MM.1S (cell line): Measurements from ENCODE around the gene EID3.

Experiments used
- DNase-seq: peaks from one replicate; pipeline ENCODE4 v3.0.0-alpha.2; 2015
- H2AFZ ChIP-seq: fragments of 300-600 bp; sonication (generic); 2 replicates; pipeline ENCODE4 v1.6.0; 2016; ENCODE audit warnings: antibody characterized with exemption, low read length
- H3F3A ChIP-seq: fragments of 300-600 bp; sonication (generic); 2 replicates; pipeline ENCODE4 v1.6.1; 2016; ENCODE audit warnings: mild to moderate bottlenecking, antibody characterized with exemption, low read length, moderate library complexity, mixed read lengths; ENCODE audit not compliant: insufficient read depth
- H3K27ac ChIP-seq: fragments of 300-600 bp; sonication (generic); 2 replicates; pipeline ENCODE4 v1.5.1; 2016; ENCODE audit warnings: mild to moderate bottlenecking, low read length
- H3K27me3 ChIP-seq: fragments of 300-600 bp; sonication (generic); replicated peaks from 2 replicates; pipeline ENCODE4 v1.6.0; 2016; ENCODE audit warnings: low read length; ENCODE audit not compliant: insufficient read depth
- H3K36me3 ChIP-seq: fragments of 300-600 bp; sonication (generic); replicated peaks from 2 replicates; pipeline ENCODE4 v1.6.1; 2016; ENCODE audit warnings: mild to moderate bottlenecking, low read length, mixed read lengths; ENCODE audit not compliant: insufficient read depth
- H3K4me1 ChIP-seq: fragments of 300-600 bp; sonication (generic); 2 replicates; pipeline ENCODE4 v1.6.1; 2016; ENCODE audit warnings: low read length, mixed read lengths
- H3K4me2 ChIP-seq: fragments of 300-600 bp; sonication (generic); 2 replicates; pipeline ENCODE4 v1.6.0; 2016; ENCODE audit warnings: low read depth, low read length
- H3K4me3 ChIP-seq: fragments of 300-600 bp; sonication (generic); 2 replicates; pipeline ENCODE4 v1.5.1; 2016; ENCODE audit warnings: low read length, mixed read lengths
- H3K79me2 ChIP-seq: fragments of 300-600 bp; sonication (generic); 2 replicates; pipeline ENCODE4 v1.6.1; 2016; ENCODE audit warnings: mixed run types, low read length, mixed read lengths
- H3K9ac ChIP-seq: fragments of 300-600 bp; sonication (generic); 2 replicates; pipeline ENCODE4 v1.6.1; 2016; ENCODE audit warnings: low read length, mixed read lengths
- H3K9me2 ChIP-seq: fragments of 300-600 bp; sonication (generic); replicated peaks from 2 replicates; pipeline ENCODE4 v1.6.1; 2016; ENCODE audit warnings: mild to moderate bottlenecking, low read length, mixed read lengths; ENCODE audit not compliant: insufficient read depth
- H3K9me3 ChIP-seq: fragments of 300-600 bp; sonication (generic); replicated peaks from 2 replicates; pipeline ENCODE4 v1.6.1; 2016; ENCODE audit warnings: mild to moderate bottlenecking, low read length, mixed read lengths; ENCODE audit not compliant: insufficient read depth
- H4K20me1 ChIP-seq: fragments of 300-600 bp; sonication (generic); 2 replicates; pipeline ENCODE4 v1.6.1; 2016; ENCODE audit warnings: mild to moderate bottlenecking, low read length, moderate library complexity, mixed read lengths; ENCODE audit not compliant: insufficient read depth
- CTCF ChIP-seq: fragments of 300-600 bp; sonication (generic); IDR thresholded peaks from 2 replicates; pipeline ENCODE4 v1.5.1; 2016; ENCODE audit warnings: antibody characterized with exemption, low read length, mixed read lengths
- EZH2 ChIP-seq: fragments of 300-600 bp; sonication (generic); optimal IDR thresholded peaks from 2 replicates; pipeline ENCODE3; 2017; ENCODE audit warnings: low read depth, mild to moderate bottlenecking, antibody characterized with exemption, low read length, mixed read lengths
- EZH2phosphoT487 ChIP-seq: fragments of 300-600 bp; sonication (generic); IDR thresholded peaks from 2 replicates; pipeline ENCODE4 v1.6.1; 2018; ENCODE audit warnings: antibody characterized with exemption, low read length

EID3 gene

GRCh38 chr12:104306376-104306775 is 2.8 kb downstream of the EID3 start:
- H3K4me2 ChIP-seq = no peak overlapping the region
- H3K9ac ChIP-seq = no peak overlapping the region
- H3K4me1 ChIP-seq = no peaks in the 10 kb centered on the region
- H3K9me3 ChIP-seq = no peaks in the 10 kb centered on the region
- no peaks in the 10 kb centered on the region for H3K9me2 ChIP-seq
- TF ChIP-seq CTCF (no peak), EZH2phosphoT487 (no peak), EZH2 (no peak)
- H2AFZ ChIP-seq = no peak overlapping the region
- peaks cover 99% of the 10 kb centered on the region for H3K79me2 ChIP-seq
- 0 out of 2 replicates have a peak, but pooled peaks cover 4% of the 10 kb centered on the region for H3F3A ChIP-seq
- no peak overlapping the region for H3K27ac ChIP-seq
- peaks cover 27% of the 10 kb centered on the region; the same call in 1 of the 2 replicates for H4K20me1 ChIP-seq
- H3K36me3 ChIP-seq = peaks cover 10% of the 10 kb centered on the region; the same call in 1 of the 2 replicates
- no peak for DNase-seq
- no peaks in the 10 kb centered on the region for H3K27me3 ChIP-seq
- H3K4me3 ChIP-seq = no peak overlapping the region

- peaks cover 95% of the 10 kb centered on the region for H3K79me2 ChIP-seq
- no peak overlapping the region for H3K4me3 ChIP-seq
- H3K9me3 ChIP-seq = no peaks in the 10 kb centered on the region
- no peak overlapping the region for H2AFZ ChIP-seq
- no peaks in the 10 kb centered on the region for H3K27me3 ChIP-seq
- H3K9me2 ChIP-seq = no peaks in the 10 kb centered on the region
- H3K27ac ChIP-seq = no peak overlapping the region
- H3F3A ChIP-seq = 0 out of 2 replicates have a peak, but pooled peaks cover 4% of the 10 kb centered on the region
- H3K4me2 ChIP-seq = no peak overlapping the region
- peaks cover 24% of the 10 kb centered on the region; the same call in 1 of the 2 replicates for H4K20me1 ChIP-seq
- no peak for TF ChIP-seq EZH2phosphoT487
- no peak for TF ChIP-seq CTCF
- TF ChIP-seq EZH2 = no peak
- no peak for DNase-seq
- H3K4me1 ChIP-seq = no peaks in the 10 kb centered on the region
- H3K36me3 ChIP-seq = peaks cover 10% of the 10 kb centered on the region; the same call in 1 of the 2 replicates
- no peak overlapping the region for H3K9ac ChIP-seq
Observed at GRCh38 chr12:104306943-104307654, 3.6 kb downstream of the EID3 start.

- H3K4me2 ChIP-seq = no peak overlapping the region
- no peak for DNase-seq
- H3K79me2 ChIP-seq = peaks cover 95% of the 10 kb centered on the region
- no peaks in the 10 kb centered on the region for H3K4me1 ChIP-seq
- no peaks in the 10 kb centered on the region for H3K9me3 ChIP-seq
- TF ChIP-seq EZH2phosphoT487 (no peak), EZH2 (no peak), CTCF (no peak)
- no peaks in the 10 kb centered on the region for H3K9me2 ChIP-seq
- H4K20me1 ChIP-seq = peaks cover 22% of the 10 kb centered on the region; the same call in 1 of the 2 replicates
- no peak overlapping the region for H3K27ac ChIP-seq
- H3F3A ChIP-seq = 0 out of 2 replicates have a peak, but pooled peaks cover 4% of the 10 kb centered on the region
- no peak overlapping the region for H2AFZ ChIP-seq
- H3K4me3 ChIP-seq = no peak overlapping the region
- no peaks in the 10 kb centered on the region for H3K27me3 ChIP-seq
- H3K9ac ChIP-seq = no peak overlapping the region
- H3K36me3 ChIP-seq = peaks cover 12% of the 10 kb centered on the region; the same call in 1 of the 2 replicates
Observed at GRCh38 chr12:104307655-104308000, 4.1 kb downstream of the EID3 start.
